Measurements from ENCODE around the gene UBR1. TPM values are rescaled to one million over a fixed set of nuclear protein-coding genes. Genes with fewer than 3 reads are reported as not detected.

The UBR1 gene
- total and polyA plus RNA-seq, 12 donors = 3.8 to 46.2 (median 26.7) TPM

DNA sequence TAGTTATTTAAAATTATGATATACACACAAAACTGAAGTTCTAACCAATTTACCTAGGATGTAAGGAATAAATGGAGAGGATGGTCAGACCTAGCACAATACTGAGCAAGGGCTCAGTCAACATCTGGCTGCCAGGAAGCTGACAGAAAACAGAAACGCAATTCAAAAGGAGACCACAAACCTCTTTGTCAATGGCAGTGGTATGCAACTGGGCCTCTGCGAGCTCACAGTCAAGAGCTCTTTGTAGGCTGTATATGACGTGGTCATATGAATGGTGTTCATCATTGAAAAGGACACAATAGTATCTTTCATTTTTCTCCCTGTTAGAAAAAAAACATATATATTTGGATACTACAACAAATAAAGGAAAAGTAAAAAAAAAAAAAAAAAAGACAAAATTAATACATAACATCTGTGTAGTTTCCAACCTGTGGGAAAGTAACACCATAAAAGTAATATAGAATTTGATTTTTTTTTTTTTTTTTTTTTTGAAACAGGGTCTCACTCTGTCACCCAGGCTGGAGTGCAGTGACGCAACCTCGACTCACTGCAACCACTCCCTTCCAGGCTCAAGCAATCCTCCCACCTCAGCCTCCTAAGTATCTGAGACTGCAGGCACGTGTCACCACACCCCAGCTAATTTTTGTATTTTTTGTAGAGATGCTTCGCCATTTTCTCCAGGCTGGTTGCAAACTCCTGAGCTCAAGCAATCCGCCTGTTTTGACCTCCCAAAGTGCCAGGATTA lies 37.9 kb downstream of the UBR1 start:
- H3K27me3 ChIP-seq = no peaks in the 10 kb centered on the region
- TF ChIP-seq, protein P1, sequence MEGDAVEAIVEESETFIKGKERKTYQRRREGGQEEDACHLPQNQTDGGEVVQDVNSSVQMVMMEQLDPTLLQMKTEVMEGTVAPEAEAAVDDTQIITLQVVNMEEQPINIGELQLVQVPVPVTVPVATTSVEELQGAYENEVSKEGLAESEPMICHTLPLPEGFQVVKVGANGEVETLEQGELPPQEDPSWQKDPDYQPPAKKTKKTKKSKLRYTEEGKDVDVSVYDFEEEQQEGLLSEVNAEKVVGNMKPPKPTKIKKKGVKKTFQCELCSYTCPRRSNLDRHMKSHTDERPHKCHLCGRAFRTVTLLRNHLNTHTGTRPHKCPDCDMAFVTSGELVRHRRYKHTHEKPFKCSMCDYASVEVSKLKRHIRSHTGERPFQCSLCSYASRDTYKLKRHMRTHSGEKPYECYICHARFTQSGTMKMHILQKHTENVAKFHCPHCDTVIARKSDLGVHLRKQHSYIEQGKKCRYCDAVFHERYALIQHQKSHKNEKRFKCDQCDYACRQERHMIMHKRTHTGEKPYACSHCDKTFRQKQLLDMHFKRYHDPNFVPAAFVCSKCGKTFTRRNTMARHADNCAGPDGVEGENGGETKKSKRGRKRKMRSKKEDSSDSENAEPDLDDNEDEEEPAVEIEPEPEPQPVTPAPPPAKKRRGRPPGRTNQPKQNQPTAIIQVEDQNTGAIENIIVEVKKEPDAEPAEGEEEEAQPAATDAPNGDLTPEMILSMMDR (IDR thresholded peaks at IDR 0.05) = no peak
- no peaks in the 10 kb centered on the region for H3K4me1 ChIP-seq
- H3K9me3 ChIP-seq = no peaks in the 10 kb centered on the region
- no peak overlapping the region for H3K4me3 ChIP-seq
- intact Hi-C loops (cut with DNase I) = no loop called here
- DNase-seq (no peak), ATAC-seq (no peak)
- no peak overlapping the region for H3K27ac ChIP-seq
- peaks cover 0 to 100% (median 33%) of the 10 kb centered on the region in 9 donors for H3K36me3 ChIP-seq
- WGBS, 2 donors = 81 to 89% methylated on average over 8 of the region's 8 CpGs

DNA sequence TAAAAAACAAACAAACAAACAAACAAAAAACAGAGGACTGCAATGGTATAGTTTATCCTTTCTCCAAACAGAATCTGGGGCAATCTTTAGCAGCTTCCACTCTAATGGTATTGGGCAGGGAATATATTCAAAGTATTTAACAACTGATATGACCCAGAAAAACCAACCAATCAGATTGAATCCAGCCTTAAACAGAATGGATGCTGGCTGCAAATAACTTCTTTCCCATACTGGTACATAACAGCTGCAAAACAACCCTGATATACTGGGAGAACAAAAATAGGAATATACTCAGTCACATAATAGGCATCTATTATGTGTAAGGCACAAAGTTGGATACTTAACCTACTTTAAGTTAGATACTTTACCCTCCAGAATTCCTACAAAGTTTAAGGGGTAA lies 49.1 kb downstream of the UBR1 start:
- Histone ChIP-seq H3K9me3 (no peaks in the 10 kb centered on the region), H3K27ac (no peak overlapping the region), H3K36me3 (peaks cover 0 to 100% (median 73%) of the 10 kb centered on the region in 9 donors), H3K27me3 (no peaks in the 10 kb centered on the region), H3K4me3 (no peak overlapping the region), H3K4me1 (peaks cover 0 to 7% (median 0%) of the 10 kb centered on the region in 9 donors)
- intact Hi-C loops (cut with DNase I) = loop anchor here in 2 of 10 donors (5.0 to 10.0 kb wide), 2 partner anchors 98 to 344 kb away; no protein-coding TSS in a partner anchor
- ATAC-seq = no peak
- DNase-seq = no peak
- TF ChIP-seq, protein P1 (IDR thresholded peaks at IDR 0.05) = no peak

DNA sequence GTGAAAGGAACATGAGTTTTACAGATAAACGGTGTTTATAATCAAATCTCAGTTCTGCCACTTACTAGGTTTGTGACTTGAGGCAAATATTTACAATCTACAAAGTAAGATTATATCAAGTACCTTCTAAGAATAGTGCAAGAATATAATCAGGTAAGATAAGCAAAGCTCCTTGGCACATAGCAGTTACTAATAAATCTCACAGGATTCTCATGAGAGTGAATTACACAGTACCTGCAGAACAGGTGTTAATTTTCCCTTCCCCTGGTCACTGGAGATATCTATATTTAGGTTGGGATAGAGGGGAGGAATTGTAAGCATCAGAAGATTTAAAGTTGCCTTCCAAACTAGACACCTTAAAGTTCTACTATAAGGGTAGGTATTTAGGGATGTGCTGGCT lies 53.0 kb downstream of the UBR1 start:
- intact Hi-C loops (cut with DNase I) = loop anchor here in 1 of 10 donors (10.0 kb wide), 1 partner anchor 102 kb away; no protein-coding TSS in a partner anchor
- no peaks in the 10 kb centered on the region for H3K27me3 ChIP-seq
- peaks cover 0 to 7% (median 0%) of the 10 kb centered on the region in 9 donors for H3K4me1 ChIP-seq
- DNase-seq (no peak), ATAC-seq (no peak)
- H3K36me3 ChIP-seq = peaks cover 0 to 100% (median 54%) of the 10 kb centered on the region in 9 donors
- H3K9me3 ChIP-seq = no peaks in the 10 kb centered on the region
- H3K4me3 ChIP-seq = no peak overlapping the region
- TF ChIP-seq, protein P1 (IDR thresholded peaks at IDR 0.05) = no peak
- H3K27ac ChIP-seq = no peak overlapping the region
- WGBS, 2 donors = 53 to 61% methylated on average over 1 of the region's 1 CpG

DNA sequence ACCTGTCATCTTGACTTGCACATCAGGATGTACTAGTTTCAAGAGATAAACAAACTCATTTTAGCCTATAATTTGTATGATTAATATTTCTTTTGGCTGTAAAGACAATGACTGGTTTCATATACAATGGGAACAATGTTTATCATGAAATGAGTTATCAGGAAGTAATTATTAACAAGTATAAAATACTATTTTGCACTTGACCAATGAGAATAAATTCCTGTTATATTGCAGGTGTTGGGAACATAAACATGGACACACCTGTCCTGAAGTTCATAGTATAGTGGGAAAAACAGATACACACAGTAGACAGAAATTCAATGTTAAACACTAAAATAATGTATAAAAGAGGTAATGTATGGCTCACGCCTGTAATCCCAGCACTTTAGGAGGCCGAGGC lies 56.9 kb downstream of the UBR1 start:
- Histone ChIP-seq H3K36me3 (peaks cover 0 to 100% (median 54%) of the 10 kb centered on the region in 9 donors), H3K27ac (no peak overlapping the region), H3K27me3 (no peaks in the 10 kb centered on the region), H3K4me1 (peaks cover 0 to 7% (median 0%) of the 10 kb centered on the region in 9 donors), H3K9me3 (no peaks in the 10 kb centered on the region), H3K4me3 (no peak overlapping the region)
- intact Hi-C loops (cut with DNase I) = no loop called here
- 97 to 98% methylated on average over 2 of the region's 2 CpGs for WGBS, 2 donors
- ATAC-seq (no peak), DNase-seq (no peak)
- TF ChIP-seq, protein P1 (IDR thresholded peaks at IDR 0.05) = no peak
